Stimulated activated naive CD4-positive, alpha-beta T cell (primary cell): ENCODE data around the gene ADAMTS18.
"Not testable (repeated sequence)": the region's sequence is repeated elsewhere in the genome, so short reads cannot be mapped to it uniquely, and the experiment has no call there.

Experiments used
- DNase-seq, 6 experiments: peaks; one replicate each; lab custom pipeline; 2025; lab: John Stamatoyannopoulos, UW

ADAMTS18 gene, protein sequence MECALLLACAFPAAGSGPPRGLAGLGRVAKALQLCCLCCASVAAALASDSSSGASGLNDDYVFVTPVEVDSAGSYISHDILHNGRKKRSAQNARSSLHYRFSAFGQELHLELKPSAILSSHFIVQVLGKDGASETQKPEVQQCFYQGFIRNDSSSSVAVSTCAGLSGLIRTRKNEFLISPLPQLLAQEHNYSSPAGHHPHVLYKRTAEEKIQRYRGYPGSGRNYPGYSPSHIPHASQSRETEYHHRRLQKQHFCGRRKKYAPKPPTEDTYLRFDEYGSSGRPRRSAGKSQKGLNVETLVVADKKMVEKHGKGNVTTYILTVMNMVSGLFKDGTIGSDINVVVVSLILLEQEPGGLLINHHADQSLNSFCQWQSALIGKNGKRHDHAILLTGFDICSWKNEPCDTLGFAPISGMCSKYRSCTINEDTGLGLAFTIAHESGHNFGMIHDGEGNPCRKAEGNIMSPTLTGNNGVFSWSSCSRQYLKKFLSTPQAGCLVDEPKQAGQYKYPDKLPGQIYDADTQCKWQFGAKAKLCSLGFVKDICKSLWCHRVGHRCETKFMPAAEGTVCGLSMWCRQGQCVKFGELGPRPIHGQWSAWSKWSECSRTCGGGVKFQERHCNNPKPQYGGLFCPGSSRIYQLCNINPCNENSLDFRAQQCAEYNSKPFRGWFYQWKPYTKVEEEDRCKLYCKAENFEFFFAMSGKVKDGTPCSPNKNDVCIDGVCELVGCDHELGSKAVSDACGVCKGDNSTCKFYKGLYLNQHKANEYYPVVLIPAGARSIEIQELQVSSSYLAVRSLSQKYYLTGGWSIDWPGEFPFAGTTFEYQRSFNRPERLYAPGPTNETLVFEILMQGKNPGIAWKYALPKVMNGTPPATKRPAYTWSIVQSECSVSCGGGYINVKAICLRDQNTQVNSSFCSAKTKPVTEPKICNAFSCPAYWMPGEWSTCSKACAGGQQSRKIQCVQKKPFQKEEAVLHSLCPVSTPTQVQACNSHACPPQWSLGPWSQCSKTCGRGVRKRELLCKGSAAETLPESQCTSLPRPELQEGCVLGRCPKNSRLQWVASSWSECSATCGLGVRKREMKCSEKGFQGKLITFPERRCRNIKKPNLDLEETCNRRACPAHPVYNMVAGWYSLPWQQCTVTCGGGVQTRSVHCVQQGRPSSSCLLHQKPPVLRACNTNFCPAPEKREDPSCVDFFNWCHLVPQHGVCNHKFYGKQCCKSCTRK (N-terminal part only)

DNA sequence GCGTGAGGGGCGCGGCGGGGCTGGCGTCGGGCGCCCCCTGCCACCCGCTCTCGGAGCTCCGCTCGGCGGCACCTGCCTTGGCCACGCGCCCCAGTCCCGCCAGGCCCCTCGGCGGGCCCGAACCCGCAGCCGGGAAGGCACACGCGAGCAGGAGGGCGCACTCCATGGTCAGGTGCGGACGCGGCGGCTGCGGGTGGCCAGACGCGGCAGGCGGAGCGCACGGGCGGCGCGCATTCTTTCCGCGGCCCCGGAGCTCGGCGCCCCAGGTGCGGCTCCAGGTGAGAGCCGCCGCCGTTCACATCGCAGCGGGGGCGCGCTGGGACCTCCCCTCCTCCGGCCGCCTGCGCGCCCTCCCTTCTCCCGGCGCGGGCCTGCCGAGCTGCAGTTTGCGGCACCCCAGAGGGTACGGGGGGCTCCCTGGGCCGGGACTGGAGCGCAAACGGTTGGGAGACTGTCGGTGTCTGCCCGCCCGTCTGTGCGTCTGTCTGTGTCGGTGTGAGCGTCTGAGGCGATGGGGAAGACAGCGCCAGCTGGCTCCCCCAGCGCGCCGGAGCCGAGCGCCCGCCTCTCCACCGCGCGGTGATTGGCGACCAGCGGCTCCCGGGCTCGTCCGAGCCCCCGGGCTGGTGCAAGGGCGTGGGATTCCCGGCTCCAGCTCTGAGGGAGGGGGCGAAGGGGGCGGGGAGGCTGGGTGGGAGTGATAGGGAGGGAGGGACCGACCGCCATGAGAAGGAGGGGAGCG is at the start of gene ADAMTS18:
Gene ADAMTS18, minus strand, starts transcription at position 505 of the 742 bp plus-strand sequence. Its CDS starts 339 bp downstream, at position 166.
- no peak for DNase-seq

DNA sequence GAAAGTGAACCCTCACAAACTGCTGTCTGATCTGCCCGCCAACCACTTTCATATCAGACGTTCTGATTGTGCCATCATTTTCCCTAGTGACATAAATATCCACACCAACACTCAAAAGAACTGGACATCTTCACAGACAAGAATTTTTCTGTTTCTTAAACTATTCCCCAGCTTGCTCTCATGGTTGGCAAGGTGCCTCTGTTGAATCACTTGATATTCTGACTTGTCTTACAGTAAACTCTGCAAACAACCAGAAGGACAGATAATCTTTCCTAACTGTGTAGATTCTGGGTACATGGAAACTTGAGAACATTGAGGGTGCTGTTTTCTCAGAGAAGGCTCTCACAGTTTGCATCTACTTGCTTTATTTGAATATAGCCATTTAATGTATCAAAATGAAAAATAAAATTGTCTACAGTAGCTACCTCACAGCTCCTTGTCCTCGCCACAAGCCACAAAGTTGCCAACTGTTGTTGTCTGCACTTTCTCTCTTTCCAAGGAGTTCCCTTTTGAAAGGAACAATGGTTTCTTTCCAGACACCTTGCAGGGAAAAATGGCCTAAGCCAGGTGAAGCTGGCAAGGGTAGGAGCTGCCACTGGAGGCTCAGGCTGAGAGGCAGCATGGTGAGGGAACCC is 46.0 kb upstream of the ADAMTS18 start:
- no peak for DNase-seq

DNA sequence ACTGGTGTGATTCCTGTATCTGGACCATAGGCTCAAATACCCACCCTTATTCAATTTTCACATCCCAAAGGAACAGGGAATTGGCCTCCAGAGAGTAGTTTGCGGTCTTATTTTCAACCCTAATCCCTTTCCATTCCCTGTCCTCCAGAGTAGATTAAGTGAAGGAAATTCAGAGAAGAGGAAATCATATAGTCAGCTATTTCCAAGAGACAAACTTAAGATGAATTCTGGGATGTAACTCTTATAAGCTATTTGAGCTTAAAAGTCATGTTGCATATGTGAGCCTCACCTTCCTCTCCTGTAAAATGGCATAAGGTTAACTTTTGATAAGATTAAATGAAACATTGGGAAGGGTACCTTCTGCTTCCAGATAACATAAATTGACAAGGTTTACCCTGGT is 37.4 kb upstream of the ADAMTS18 start:
- DNase-seq = no peak

DNA sequence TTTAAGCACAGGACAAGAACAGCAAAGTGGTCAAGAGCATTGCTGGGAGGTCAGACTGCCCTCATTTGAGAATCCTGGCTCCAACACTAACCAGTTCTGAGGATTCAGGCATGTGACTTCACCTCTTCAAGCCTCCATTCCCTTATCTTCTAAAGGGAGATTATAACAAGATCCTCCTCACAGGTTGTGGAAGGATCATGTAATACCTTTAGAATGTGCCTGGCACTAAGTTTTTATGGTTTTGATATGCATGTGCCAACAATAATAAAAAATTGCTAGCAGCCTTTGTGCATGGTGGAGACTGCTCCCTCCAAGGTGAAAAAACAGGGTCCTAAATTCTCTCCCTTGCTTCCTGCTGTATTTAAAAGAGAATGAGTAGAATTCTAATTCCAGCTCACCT is 36.0 kb upstream of the ADAMTS18 start:
- no peak for DNase-seq

DNA sequence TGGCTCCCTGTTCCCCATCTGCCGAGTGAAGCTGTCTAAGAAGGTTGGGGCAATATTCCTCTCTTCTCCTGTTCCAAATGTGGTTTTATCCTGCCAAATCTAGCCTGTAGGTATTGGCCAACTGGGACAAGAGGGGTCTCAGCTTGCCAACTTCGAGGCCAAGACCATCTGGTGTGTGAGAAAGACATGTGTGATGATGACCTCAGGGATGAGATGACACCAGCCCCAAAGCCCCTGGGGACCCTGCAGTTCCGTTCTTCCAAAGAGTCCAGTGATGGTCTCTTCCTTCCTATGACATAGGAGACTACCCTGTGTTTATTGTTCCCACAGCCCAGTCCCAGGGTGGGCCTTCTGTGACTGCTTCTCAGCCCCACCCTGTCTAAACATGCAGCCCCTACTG is 34.8 kb upstream of the ADAMTS18 start:
- no peak for DNase-seq

DNA sequence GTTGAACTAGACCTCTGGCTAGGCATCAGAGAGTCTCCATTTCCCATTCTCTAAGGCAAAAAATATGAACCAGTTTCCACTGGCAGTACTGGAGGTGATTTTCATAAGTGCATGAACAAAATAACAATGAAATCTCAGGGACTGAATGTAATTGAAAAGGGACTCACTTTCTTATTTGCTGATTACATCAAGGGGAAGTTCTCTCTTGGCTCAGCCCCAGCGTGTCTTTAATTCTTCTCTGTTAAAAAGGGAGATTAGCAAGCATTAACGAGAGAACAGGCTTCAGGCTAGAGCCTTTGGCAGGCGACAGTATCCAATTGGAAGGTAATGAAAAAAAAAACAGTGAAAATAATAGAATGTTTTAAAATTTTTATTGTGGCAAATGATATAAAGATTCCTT is 34.0 kb upstream of the ADAMTS18 start:
- DNase-seq = no peak

DNA sequence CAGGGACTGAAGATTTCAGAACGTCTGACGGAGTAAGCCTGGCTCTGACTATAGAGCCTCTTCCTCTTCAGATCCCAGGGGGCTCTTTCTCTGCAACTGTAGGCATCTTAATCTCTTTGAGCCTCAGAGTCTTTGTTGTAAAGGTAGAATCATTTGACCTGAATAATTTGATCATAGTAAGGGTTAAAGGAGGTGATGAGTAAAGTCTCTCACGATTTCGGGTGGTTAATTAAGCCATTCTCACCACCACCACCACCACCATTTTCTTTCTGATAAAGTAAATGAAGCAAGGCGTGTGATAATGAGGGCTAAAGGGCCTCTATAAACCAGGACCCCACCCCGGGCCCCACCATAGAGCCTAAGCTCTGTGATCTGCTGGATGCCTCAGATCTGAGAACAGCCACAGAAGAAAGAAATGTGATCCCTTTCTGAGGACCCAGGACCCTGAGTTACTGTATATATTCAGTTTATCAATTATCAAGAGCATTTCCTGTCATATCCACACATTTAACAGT is 33.0 kb upstream of the ADAMTS18 start:
- DNase-seq = no peak

DNA sequence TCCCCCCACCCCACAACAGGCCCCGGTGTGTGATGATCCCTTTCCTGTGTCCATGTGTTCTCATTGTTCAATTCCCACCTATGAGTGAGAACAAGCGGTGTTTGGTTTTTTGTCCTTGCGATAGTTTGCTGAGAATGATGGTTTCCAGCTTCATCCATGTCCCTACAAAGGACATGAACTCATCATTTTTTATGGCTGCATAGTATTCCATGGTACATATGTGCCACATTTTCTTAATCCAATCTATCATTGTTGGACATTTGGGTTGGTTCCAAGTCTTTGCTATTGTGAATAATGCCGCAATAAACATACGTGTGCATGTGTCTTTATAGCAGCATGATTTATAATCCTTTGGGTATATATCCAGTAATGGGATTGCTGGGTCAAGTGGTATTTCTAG is 28.8 kb upstream of the ADAMTS18 start:
- not testable (repeated sequence) for DNase-seq

DNA sequence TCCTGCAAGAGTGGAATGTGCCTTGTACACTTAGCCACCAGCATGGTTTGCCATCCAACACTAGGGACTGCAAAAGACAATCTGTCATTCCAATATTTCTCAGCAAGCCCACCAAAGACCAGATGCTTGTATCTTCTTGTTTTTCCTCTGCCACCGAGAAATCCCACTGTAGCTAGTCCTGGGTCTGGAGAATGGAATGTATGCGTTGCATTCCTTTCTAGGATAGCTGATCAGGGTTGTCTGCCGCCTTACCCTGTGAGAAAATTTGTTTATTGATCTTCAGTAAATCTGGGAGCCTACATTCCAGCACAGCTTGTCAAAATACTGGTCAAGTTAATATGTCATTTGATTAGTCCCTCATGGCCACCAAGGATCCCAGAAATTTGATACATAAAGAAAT is 28.1 kb upstream of the ADAMTS18 start:
- no peak for DNase-seq

DNA sequence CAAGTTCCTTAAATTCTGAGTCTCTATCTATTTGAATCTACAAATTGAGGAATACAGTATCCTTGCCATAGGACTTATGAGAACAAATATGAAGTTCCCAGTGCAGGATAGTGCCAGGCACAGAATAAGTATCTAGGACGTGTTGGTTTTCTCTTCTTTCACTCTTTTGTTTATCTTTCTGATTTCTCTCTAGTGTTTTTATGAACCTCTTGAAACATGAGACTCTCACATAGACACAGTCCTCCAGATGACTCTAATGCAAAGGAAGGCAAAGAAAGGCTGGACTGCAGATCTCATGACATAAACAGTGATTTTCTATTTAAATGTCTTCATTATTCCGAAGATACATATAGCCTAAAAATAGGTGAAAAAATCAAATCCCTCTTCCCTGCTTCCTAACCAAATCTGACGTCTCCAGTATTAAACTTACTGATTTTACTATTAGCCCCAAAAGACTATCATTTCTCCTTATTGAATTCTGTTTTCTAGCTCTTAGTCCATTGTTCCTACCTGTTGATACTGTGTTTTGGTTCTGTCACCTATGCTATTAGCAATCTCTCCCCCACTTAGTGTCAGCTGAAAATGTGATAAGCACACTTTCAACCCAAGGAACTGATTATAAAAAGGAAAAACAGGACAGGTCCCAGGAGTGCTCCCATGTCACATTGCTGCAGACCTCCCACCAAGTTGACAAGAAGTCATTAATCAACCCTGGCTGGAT is 24.9 kb upstream of the ADAMTS18 start:
- no peak for DNase-seq

DNA sequence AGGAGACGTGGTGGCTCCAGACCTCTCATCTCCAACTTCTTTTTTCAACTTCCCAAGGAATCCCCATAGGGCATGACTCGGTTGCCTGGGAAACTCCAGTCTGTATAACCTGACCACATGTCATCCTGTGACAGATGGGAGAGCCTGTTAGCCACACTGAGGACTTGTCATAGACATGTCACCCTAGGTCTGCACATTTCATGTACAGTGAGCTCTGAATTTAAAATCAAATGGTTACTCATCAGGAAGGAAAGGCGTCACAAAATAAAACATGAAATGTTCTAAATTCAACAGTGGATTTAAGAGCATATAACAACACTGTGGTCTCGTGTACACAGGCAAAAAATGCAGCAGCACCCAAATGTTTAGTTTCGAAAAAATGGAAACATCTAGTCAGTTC is 22.2 kb upstream of the ADAMTS18 start:
- no peak for DNase-seq

DNA sequence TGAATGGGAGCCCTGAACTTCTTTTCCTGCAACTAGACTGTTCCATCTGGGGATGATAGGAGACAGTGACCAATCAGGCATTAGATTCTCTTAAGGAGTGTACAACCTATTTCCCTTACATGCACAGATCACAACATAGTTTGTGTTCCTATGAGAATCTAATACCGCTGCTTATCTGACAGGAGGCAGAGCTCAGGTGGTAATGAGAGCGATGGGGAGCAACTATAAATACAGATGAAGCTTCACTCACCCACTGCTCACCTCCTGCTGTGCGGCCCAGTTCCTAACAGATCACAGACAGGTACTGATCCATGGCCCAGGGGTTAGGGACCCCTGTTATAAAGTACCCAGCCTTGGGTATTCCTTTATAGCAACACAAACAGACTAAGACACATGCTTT is 17.4 kb upstream of the ADAMTS18 start:
- DNase-seq = no peak

DNA sequence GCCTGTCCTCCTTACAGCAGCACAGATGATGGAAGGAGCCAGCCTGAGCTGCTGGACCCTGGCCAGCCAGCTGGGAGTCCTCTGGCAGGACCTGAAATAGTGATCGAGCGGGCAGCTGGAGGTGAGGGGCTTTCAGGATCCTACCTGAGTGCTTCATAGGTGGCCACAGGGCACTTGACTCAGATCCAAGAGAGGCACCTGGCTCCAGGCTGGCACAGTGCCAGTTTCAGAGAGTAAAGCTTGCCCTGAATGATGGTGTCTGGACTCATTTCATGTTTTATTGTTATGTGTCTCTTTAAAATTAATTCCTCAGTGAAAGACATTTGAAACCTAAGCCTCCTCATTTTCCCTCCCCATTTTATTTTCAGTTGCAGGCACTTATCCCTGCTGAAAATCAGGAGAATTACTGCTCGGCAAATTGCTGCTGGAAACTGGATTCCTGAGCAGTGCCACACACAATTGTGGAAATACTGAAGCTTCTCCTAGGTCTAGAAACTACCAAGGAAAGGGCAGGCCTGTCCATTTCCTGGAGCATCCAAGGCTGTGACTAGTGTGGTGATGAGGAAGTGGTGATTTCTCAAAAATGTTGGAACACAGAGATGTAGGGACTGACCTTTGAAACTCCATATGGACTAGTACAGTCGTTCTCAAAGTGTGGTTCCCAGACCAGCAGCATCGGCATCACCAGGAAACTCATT is 16.1 kb upstream of the ADAMTS18 start:
- no peak for DNase-seq

DNA sequence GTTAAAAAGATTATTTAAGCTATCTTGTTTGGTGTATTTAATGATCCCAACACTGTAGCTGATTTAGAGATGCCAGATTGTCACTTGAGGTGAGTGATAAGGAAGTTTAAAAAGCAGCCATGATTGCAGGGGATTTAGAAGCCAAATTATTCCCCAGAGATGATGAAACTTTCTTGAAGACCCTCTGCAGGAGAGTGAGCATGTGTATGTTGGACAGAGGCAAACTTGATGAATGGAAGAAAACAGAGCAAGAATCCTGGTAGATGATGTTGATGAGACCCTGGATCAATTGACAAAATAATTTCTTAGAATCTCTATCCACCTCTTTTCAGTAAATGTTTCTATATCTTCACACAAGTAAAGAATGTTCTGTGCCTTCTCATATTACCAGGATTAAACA is 14.4 kb upstream of the ADAMTS18 start:
- DNase-seq = no peak

DNA sequence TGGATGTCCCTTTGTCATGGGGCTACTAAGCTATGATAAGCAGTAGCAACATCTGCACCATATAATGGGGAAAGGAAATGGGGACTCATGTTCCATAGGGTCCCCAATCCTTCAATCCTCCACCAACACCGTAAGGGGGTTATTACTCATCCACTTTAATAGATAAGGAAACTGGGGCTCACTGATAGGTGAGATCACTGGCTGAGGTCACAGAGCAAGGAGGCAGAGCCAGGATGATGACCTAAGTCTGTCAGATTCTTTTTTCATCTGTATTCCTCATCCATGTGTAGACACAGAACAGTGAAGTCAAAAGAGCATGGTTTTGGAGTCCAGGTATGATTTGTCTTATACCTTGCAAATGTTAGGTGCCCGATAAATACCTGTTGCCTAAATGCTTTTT is 10.5 kb upstream of the ADAMTS18 start:
- no peak for DNase-seq

DNA sequence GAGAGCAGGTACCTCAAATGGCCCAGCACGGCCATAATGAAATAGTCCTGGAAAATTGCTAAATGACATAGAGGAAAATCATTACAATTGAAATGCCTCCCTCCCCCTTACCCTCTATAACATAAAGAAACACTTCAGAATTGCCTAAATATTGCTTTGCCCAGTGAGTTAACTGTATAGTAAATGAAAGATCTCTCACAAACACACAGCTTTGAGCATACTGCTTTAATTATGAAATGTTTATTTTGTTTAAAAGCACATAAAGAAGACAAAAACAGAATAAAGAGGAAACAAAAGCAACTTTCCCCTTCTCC is 9.3 kb upstream of the ADAMTS18 start:
- DNase-seq = no peak

DNA sequence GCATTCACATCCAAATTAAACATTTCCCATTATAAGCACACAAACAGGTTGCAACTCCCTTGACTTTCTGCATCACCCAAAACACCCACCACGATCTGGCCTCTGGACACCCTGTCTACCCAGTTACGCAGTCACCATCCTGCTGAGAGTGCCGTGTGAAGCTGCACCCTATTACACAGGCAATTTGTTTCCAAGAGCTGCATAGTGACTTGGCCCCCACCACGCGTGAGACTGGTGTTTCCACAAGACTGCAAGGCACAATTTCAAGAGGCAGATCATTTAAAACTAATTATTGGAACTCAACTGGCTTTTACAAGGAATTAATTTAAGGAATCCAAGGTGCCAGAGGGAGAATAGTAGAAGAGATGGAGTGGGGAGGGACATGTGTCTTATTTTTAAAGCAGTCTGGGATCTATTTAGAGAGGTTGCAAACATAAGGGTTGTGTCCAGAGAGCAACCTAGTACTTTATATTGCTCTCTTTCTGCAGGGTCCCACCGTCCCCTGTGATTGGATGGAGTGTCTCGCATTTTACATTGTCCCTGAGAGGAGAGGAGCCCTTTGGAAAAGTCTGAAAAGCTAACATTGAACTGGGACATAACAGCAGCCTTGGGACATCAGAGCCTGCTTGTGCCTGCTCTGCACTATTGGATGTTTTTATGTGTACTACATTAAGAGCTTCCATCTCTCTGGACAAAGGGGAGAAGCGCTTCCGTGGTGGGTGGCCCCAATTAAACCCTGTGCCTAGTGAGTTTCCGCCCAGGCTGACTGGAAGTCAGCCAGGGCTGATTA is 8.7 kb upstream of the ADAMTS18 start:
- no peak for DNase-seq

DNA sequence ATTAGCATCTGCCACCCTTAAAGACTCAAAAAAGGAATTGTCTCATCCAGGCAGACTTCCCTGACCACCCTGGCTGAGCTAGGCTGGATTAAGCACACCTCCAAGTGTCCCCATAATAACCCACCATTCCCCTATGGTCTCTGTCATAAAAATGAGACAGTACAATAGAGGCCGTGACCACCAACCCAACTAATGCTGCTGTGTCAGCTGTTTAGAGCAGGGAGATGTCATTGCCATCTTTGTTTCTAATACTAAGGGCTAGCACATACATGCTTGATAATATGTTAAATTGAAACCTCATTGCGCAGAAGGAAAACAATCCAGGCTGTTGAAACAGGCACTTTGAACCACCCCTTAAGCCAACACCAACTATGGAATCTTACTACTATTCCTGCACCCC is 7.2 kb upstream of the ADAMTS18 start:
- no peak for DNase-seq

DNA sequence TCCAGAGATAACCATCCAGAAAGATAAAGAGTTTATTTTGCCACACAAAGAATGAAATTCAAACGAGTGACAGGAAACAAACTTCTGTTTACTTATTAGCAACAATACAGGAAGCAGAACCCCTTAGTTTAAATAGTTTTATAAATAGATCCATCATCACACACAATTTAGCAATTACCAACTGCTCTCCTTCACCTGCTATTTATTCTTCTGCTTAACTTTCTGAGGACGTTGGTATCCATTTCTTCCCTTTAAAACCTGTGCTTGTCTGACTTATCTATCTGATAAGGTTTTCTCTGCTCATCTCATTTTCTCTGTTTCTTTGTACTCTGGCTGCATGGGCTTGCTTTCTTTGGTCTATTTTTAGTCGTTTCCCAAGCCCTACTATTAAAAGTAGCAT is 4.3 kb upstream of the ADAMTS18 start:
- DNase-seq = no peak
